ENCODE results near the gene SUN2. TPM values are rescaled to one million over a fixed set of nuclear protein-coding genes. Genes with fewer than 3 reads are reported as not detected.

The SUN2 gene
- total RNA-seq, 1 experiment from 2014 or later, result 169 TPM

- H2AFZ ChIP-seq, result no peak overlapping the region
- no peaks in the 10 kb centered on the region for H3K9me3 ChIP-seq (ENCODE audit: insufficient read depth, low read depth)
- intact Hi-C loops (cut with micrococcal nuclease; ENCODE audit: unreplicated experiment), result no loop called here
- no peak for TF ChIP-seq EZH2 (IDR thresholded peaks at IDR 0.05; ENCODE audit: low read depth)
- no peak for TF ChIP-seq CTCF (conservative IDR thresholded peaks at IDR 0.05)
- no peak for DNase-seq
- peaks cover 55% of the 10 kb centered on the region for H3K36me3 ChIP-seq (ENCODE audit: low read depth)
- BruUV-seq (replicated peaks), result no TSS peak
- peaks cover 46% of the 10 kb centered on the region for H3F3A ChIP-seq (ENCODE audit: insufficient read depth, low read depth)
- no peaks in the 10 kb centered on the region for H3K27me3 ChIP-seq (ENCODE audit: insufficient read depth, low read depth)
- H3K27ac ChIP-seq, result no peak overlapping the region
- POLR2A ChIA-PET (ENCODE audit: unreplicated experiment), result interaction anchor here (0.6 kb wide), 1 partner anchor 24 kb away, joined by 14 read pairs; the partner anchor contains the start of gene GTPBP1
- no peaks in the 10 kb centered on the region for H3K79me2 ChIP-seq (ENCODE audit: low read depth)
- peaks cover 7% of the 10 kb centered on the region; the same call in 1 of the 2 replicates for H3K4me1 ChIP-seq (replicated peaks; ENCODE audit: insufficient read depth)
- peaks cover 29% of the 10 kb centered on the region for H4K20me1 ChIP-seq (ENCODE audit: insufficient read depth)
- CTCF ChIA-PET, result no interaction called here
- no peak overlapping the region for H3K4me3 ChIP-seq
- H3K9me2 ChIP-seq (ENCODE audit: insufficient read depth), result no peaks in the 10 kb centered on the region
- no peak overlapping the region for H3K4me2 ChIP-seq
These were observed 25.9 kb downstream of the SUN2 start for GRCh38 chr22:38729946-38730345.

GRCh38 chr22:38728871-38729796, 26.7 kb downstream of the SUN2 start:
- H4K20me1 ChIP-seq (ENCODE audit: insufficient read depth), result peaks cover 33% of the 10 kb centered on the region
- H3K79me2 ChIP-seq (ENCODE audit: low read depth), result no peaks in the 10 kb centered on the region
- intact Hi-C loops (cut with micrococcal nuclease; ENCODE audit: unreplicated experiment), result no loop called here
- H3K4me2 ChIP-seq, result no peak overlapping the region
- peaks cover 46% of the 10 kb centered on the region for H3F3A ChIP-seq (ENCODE audit: insufficient read depth, low read depth)
- TF ChIP-seq CTCF (conservative IDR thresholded peaks at IDR 0.05), result no peak
- no peak for TF ChIP-seq EZH2 (IDR thresholded peaks at IDR 0.05; ENCODE audit: low read depth)
- ChIA-PET POLR2A (ENCODE audit: unreplicated experiment) (interaction anchor here (0.6 kb wide), 2 partner anchors 14 to 24 kb away, joined by 12 to 14 read pairs; partner anchors contain the start of gene GTPBP1), CTCF (interaction anchor here (0.5 kb wide), 1 partner anchor 14 kb away, joined by 3 read pairs; no protein-coding TSS in a partner anchor)
- H2AFZ ChIP-seq, result no peak overlapping the region
- H3K9me2 ChIP-seq (ENCODE audit: insufficient read depth), result no peaks in the 10 kb centered on the region
- peaks cover 3% of the 10 kb centered on the region; the same call in 1 of the 2 replicates for H3K4me1 ChIP-seq (replicated peaks; ENCODE audit: insufficient read depth)
- H3K27me3 ChIP-seq (ENCODE audit: insufficient read depth, low read depth), result no peaks in the 10 kb centered on the region
- H3K9me3 ChIP-seq (ENCODE audit: insufficient read depth, low read depth), result no peaks in the 10 kb centered on the region
- BruUV-seq (replicated peaks), result no TSS peak
- H3K27ac ChIP-seq, result no peak overlapping the region
- no peak for DNase-seq
- no peak overlapping the region for H3K4me3 ChIP-seq
- peaks cover 60% of the 10 kb centered on the region for H3K36me3 ChIP-seq (ENCODE audit: low read depth)

DNA sequence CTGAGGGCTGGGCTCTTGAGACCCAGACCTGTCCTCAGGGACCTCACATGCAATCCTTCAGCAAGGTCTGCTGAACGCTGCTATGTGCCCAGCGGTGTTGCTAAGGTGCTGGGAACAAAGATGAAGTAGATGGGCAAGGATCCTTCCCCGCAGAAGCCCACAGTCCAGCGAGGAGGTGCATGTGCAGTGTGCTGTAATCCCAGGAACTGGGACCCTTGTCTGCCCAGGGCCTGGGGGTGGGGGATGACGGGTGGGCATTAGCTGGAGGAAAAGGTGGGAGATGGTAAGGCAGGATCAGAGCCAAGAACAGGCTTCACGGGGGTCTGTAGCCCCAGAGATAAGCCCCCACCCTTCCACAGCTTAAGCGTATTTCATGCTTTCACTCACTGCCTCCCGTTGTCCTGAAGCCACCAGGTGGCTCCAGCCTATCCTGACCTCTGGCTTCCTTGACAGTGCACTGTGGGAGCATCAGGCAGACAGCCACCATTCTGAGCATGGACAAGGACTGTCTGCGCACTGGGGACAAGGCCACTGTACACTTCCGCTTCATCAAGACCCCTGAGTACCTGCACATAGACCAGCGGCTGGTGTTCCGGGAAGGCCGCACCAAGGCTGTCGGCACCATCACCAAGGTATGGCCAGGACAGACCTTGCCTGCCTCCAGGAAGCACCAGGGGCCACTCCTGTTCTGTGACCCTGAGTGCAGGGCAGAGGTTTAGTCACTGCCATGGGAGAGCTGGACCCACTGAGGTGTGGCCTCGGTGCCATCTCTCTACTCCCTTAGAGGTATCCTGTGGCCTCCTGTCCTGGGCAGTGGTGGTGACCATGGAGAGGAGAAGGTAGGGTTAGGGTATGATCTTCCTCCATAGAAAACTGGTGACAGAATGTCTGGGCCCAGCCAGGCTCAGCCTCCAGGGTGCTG, 28.0 kb downstream of the SUN2 start:
- intact Hi-C loops (cut with micrococcal nuclease; ENCODE audit: unreplicated experiment), result no loop called here
- DNase-seq, result no peak
- peaks cover 34% of the 10 kb centered on the region for H3F3A ChIP-seq (ENCODE audit: insufficient read depth, low read depth)
- TF ChIP-seq CTCF (conservative IDR thresholded peaks at IDR 0.05), result no peak
- TF ChIP-seq EZH2 (IDR thresholded peaks at IDR 0.05; ENCODE audit: low read depth), result no peak
- H3K27ac ChIP-seq, result no peak overlapping the region
- ChIA-PET CTCF (no interaction called here), POLR2A (ENCODE audit: unreplicated experiment) (no interaction called here)
- BruUV-seq (replicated peaks), result no TSS peak
- no peaks in the 10 kb centered on the region for H3K9me3 ChIP-seq (ENCODE audit: insufficient read depth, low read depth)
- H4K20me1 ChIP-seq (ENCODE audit: insufficient read depth), result peaks cover 21% of the 10 kb centered on the region
- H3K36me3 ChIP-seq (ENCODE audit: low read depth), result peaks cover 63% of the 10 kb centered on the region
- 0 out of 2 replicates have a peak, but pooled peaks cover 5% of the 10 kb centered on the region for H3K79me2 ChIP-seq (ENCODE audit: low read depth)
- no peaks in the 10 kb centered on the region for H3K4me1 ChIP-seq (replicated peaks; ENCODE audit: insufficient read depth)
- H3K4me3 ChIP-seq, result no peak overlapping the region
- H3K4me2 ChIP-seq, result no peak overlapping the region
- H3K9me2 ChIP-seq (ENCODE audit: insufficient read depth), result no peaks in the 10 kb centered on the region
- no peak overlapping the region for H2AFZ ChIP-seq
- no peaks in the 10 kb centered on the region for H3K27me3 ChIP-seq (ENCODE audit: insufficient read depth, low read depth)

Measured in PC-9 (cell line).